Right lobe of liver (tissue), 4 donors: ENCODE measurements around the gene NDUFB11.

ENCODE experiments used
- CTCF ChIP-seq, 4 donors: fragments of 200-600 bp in 3 of 4; fragments of 450-650 bp in 1 of 4; IDR thresholded peaks; one replicate each; pipeline versions ENCODE4 v1.5.1 to v1.8.0; 2016 to 2022; ENCODE audit warnings: antibody characterized with exemption in 4 of 4, mild to moderate bottlenecking in 2 of 4
- POLR2A ChIP-seq: fragments of 450-650 bp; IDR thresholded peaks from one replicate; pipeline ENCODE4 v1.6.1; 2017; ENCODE audit warnings: antibody characterized with exemption, mild to moderate bottlenecking
- donor health status: DM: no; HTN: no; CAD: no.
- donor health status: DM: no; HTN: no; CAD: no.
- donor health status: DM: no; HTN: yes; CAD: no.

GRCh38 chrX:47170861-47171692 is 26.6 kb upstream of the NDUFB11 start:
- TF ChIP-seq CTCF (IDR thresholded peaks at IDR 0.05): no peak
- no peak for TF ChIP-seq POLR2A
